ENCODE results near the gene RASL12. TPM values are rescaled to one million over a fixed set of nuclear protein-coding genes. Genes with fewer than 3 reads are reported as not detected.

Gene RASL12
- total and polyA plus RNA-seq, 2 of the 8 experiments (the other 6 are each of a cell fraction or from before 2014, with no cell fraction given): 9.5 to 10.3 TPM

DNA sequence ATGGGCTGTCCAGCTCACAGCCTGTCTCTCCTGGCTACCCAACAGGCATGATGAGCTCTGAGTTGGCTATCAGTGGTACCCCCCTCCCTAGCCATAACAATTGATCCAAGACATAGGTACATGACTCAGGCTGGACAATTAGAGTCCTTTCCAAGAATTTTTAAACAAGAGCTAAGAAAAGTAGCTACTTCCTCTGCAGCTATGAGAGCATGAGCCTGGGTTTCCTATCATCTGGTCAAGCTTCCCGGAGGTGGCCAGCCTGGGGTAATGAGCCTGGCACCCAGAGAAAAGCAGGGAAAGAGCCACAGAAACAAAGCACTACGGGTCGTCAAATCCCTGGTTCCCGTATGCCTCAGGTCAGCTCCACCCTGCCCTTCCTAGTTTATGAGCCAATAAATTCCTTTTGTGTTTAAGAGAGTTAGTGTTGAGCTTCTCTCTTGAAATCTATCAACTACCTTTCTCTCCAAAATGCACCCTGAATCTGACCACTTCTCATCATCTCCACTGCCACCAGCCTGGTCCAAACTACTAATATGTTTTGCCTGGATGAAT lies 24.9 kb downstream of the RASL12 start:
- Histone ChIP-seq H2AFZ (ENCODE audit: low read length) (no peak overlapping the region), H3K4me3 (ENCODE audit: extremely low read depth in 1 of 4, insufficient read depth in 2 of 4, low read depth in 3 of 4, low read length in 4 of 4) (no peak overlapping the region), H3K4ac (replicated peaks; ENCODE audit: insufficient read length, low read depth, low read length) (no peak overlapping the region), H4K5ac (ENCODE audit: insufficient read length, low read depth, low read length) (no peak overlapping the region), H3K79me2 (ENCODE audit: control insufficient read depth in 1 of 2, insufficient read depth in 2 of 2, low read length in 2 of 2) (no peaks in the 10 kb centered on the region), H3K14ac (ENCODE audit: insufficient read length) (no peak overlapping the region), H3K23ac (ENCODE audit: insufficient read length) (no peak overlapping the region), H3K36me3 (ENCODE audit: control insufficient read depth in 2 of 4, insufficient read depth in 4 of 4, low read length in 3 of 4) (no peaks in the 10 kb centered on the region), H3K27ac (ENCODE audit: low read depth, low read length) (no peak overlapping the region), H2BK120ac (replicated peaks; ENCODE audit: low read depth, low read length) (no peak overlapping the region), H4K91ac (replicated peaks; ENCODE audit: insufficient read length, low read length) (no peak overlapping the region), H3K79me1 (ENCODE audit: low read depth, low read length) (no peaks in the 10 kb centered on the region), H2AK5ac (ENCODE audit: low read depth, low read length) (no peak overlapping the region), H3K9me3 (ENCODE audit: insufficient read depth in 2 of 2, low read depth in 1 of 2, low read length in 1 of 2) (no peaks in the 10 kb centered on the region), H3K18ac (ENCODE audit: extremely low read depth, low read length) (no peak overlapping the region), H2BK15ac (ENCODE audit: low read length) (no peak overlapping the region), H2BK5ac (ENCODE audit: low read depth, low read length) (no peak overlapping the region), H2BK20ac (ENCODE audit: low read length) (no peak overlapping the region), H3K27me3 (replicated peaks in 1 of 4; ENCODE audit: control insufficient read depth in 3 of 4, extremely low read depth in 1 of 4, insufficient read depth in 3 of 4, low read length in 3 of 4) (no peaks in the 10 kb centered on the region; a peak in 1 of 7 replicates), H3K9ac (replicated peaks in 1 of 4; ENCODE audit: extremely low read depth in 1 of 4, low read depth in 3 of 4, low read length in 3 of 4) (no peak overlapping the region), H3K4me2 (ENCODE audit: insufficient read depth in 1 of 2, low read depth in 2 of 2, low read length in 2 of 2) (no peak overlapping the region), H4K20me1 (replicated peaks in 1 of 2; ENCODE audit: control insufficient read depth in 1 of 2, insufficient read depth in 2 of 2, low read length in 2 of 2) (no peaks in the 10 kb centered on the region), H3K23me2 (ENCODE audit: low read depth, low read length) (no peaks in the 10 kb centered on the region), H2BK12ac (ENCODE audit: low read depth, low read length) (no peak overlapping the region), H3K4me1 (replicated peaks in 1 of 4; ENCODE audit: control insufficient read depth in 3 of 4, insufficient read depth in 4 of 4, low read length in 3 of 4) (no peaks in the 10 kb centered on the region; a peak in 1 of 7 replicates), H4K8ac (ENCODE audit: extremely low read depth, insufficient read depth, low read length) (no peak overlapping the region), H3K56ac (replicated peaks; ENCODE audit: insufficient read length, low read depth, low read length) (no peak overlapping the region)
- WGBS, 2 experiments (ENCODE audit: extremely low coverage in 1 of 2, insufficient coverage in 1 of 2, insufficient read length in 1 of 2, insufficient replicate concordance in 2 of 2, low coverage in 1 of 2, low lambda C conversion rate in 2 of 2, missing lambda C conversion rate in 1 of 2): 73% methylated on average over 4 of the region's 4 CpGs; no CpG with 5 or more reads in 1 of the 2 experiments
- TF ChIP-seq RBBP5 (IDR thresholded peaks at IDR 0.05; ENCODE audit: borderline replicate concordance, low read depth, low read length): no peak
- TF ChIP-seq POLR2AphosphoS5 (IDR thresholded peaks at IDR 0.05; ENCODE audit: low read depth, low read length): no peak
- no peak for TF ChIP-seq TBP (IDR thresholded peaks at IDR 0.05; ENCODE audit: low read depth, low read length)
- TF ChIP-seq KDM4A (IDR thresholded peaks at IDR 0.05; ENCODE audit: low read depth, low read length, severe bottlenecking): no peak
- no peak for TF ChIP-seq EZH2 (IDR thresholded peaks at IDR 0.05; ENCODE audit: low read depth, low read length, severe bottlenecking)
- TF ChIP-seq, protein P1, sequence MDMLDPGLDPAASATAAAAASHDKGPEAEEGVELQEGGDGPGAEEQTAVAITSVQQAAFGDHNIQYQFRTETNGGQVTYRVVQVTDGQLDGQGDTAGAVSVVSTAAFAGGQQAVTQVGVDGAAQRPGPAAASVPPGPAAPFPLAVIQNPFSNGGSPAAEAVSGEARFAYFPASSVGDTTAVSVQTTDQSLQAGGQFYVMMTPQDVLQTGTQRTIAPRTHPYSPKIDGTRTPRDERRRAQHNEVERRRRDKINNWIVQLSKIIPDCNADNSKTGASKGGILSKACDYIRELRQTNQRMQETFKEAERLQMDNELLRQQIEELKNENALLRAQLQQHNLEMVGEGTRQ (IDR thresholded peaks at IDR 0.05; ENCODE audit: low read length): no peak
- CTCF ChIA-PET (ENCODE audit: partially characterized antibody): interaction anchor here (0.7 to 33.2 kb wide), 7 partner anchors 8 to 312 kb away, joined by 3 to 1213 read pairs (median 9); partner anchors contain the start of genes KBTBD13 and RASL12
- POLR2A ChIA-PET (ENCODE audit: partially characterized antibody): interaction anchor here (1.0 kb wide), 1 partner anchor 40 kb away, joined by 3 read pairs; no protein-coding TSS in a partner anchor
- DNase-seq (ENCODE audit: low read depth in 1 of 2, low spot score in 2 of 2) (no peak), FAIRE-seq (no peak)
